Measurements from ENCODE around the gene RASA1.

GRCh38 chr5:87339986-87340385 lies 72.3 kb downstream of the RASA1 start:
- TF ChIP-seq POLR2A (IDR thresholded peaks at IDR 0.05): no peak
- TF ChIP-seq CTCF (IDR thresholded peaks at IDR 0.05): no peak
